Choroid plexus epithelial cell (primary cell): ENCODE data around the gene ANXA2.

Source experiments
- DNase-seq: peaks from one replicate; pipeline ENCODE4 v3.0.0-alpha.2; 2010; ENCODE audit warnings: low read depth
- H3K4me3 ChIP-seq: 2 replicates; pipeline ENCODE4 v1.5.1; 2011; ENCODE audit warnings: low read depth, mild to moderate bottlenecking, control low read depth, low read length, moderate library complexity
- TF ChIP-seq, protein P1 (sequence below): conservative IDR thresholded peaks from 2 replicates; pipeline ENCODE4 v1.5.1; 2011; ENCODE audit warnings: low read depth, mild to moderate bottlenecking, control low read depth, inconsistent platforms, low read length, moderate library complexity

Gene ANXA2

DNA sequence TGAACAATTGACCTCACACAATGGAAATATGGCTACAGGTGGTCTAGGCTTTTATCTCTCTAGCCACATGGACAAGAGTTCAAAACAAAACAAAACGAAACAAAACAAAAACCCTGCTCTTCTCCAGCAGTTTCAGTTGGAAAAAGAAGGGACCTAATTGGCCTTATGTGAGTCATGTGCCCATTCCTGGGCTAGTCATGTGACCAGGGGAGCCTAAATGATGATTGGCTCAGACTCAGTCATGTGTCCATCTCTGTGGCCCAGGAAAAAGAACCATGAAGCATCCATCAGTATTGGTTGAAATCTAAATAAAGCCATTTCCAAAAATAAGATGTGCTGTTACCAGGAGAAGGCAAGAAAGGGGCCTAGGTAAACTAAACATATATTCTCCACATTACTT is 96.8 kb downstream of the ANXA2 start:
- no peak for DNase-seq

DNA sequence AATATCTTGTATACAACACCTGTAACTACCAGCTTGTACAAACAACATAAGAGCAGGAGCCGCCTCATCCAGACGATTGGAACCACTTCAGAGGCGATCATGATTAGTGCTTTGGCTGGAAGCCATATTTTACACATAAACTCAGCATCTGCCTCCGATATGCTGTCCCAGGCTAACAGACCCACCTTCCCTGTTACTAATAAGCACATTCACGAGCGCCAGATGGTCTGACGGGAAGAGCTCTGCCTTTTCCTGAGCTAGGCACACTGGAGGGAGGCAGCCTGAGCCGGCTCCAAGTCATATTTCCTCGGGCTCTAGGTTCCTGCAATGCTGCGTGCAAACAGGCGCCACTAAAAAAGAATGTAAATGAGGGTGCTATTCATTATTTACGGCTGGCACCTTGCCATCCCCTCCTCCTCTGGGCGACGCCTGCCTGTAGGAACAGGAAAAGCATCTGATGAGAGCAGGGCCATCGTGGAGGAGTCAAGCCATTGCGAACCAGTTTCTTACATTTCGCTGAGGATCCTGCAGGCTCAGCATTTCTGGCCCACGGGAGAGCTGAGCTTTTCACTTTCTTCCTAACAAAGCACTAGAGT is 98.2 kb downstream of the ANXA2 start:
- H3K4me3 ChIP-seq = no peak overlapping the region
- TF ChIP-seq, protein P1, sequence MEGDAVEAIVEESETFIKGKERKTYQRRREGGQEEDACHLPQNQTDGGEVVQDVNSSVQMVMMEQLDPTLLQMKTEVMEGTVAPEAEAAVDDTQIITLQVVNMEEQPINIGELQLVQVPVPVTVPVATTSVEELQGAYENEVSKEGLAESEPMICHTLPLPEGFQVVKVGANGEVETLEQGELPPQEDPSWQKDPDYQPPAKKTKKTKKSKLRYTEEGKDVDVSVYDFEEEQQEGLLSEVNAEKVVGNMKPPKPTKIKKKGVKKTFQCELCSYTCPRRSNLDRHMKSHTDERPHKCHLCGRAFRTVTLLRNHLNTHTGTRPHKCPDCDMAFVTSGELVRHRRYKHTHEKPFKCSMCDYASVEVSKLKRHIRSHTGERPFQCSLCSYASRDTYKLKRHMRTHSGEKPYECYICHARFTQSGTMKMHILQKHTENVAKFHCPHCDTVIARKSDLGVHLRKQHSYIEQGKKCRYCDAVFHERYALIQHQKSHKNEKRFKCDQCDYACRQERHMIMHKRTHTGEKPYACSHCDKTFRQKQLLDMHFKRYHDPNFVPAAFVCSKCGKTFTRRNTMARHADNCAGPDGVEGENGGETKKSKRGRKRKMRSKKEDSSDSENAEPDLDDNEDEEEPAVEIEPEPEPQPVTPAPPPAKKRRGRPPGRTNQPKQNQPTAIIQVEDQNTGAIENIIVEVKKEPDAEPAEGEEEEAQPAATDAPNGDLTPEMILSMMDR = no peak
- no peak for DNase-seq

More for the DNA sequence above, 96.8 kb downstream of the ANXA2 start:
- H3K4me3 ChIP-seq = no peak overlapping the region
- TF ChIP-seq, protein P1 = no peak
